ENCODE results near the gene TNS2.

Gene TNS2

DNA sequence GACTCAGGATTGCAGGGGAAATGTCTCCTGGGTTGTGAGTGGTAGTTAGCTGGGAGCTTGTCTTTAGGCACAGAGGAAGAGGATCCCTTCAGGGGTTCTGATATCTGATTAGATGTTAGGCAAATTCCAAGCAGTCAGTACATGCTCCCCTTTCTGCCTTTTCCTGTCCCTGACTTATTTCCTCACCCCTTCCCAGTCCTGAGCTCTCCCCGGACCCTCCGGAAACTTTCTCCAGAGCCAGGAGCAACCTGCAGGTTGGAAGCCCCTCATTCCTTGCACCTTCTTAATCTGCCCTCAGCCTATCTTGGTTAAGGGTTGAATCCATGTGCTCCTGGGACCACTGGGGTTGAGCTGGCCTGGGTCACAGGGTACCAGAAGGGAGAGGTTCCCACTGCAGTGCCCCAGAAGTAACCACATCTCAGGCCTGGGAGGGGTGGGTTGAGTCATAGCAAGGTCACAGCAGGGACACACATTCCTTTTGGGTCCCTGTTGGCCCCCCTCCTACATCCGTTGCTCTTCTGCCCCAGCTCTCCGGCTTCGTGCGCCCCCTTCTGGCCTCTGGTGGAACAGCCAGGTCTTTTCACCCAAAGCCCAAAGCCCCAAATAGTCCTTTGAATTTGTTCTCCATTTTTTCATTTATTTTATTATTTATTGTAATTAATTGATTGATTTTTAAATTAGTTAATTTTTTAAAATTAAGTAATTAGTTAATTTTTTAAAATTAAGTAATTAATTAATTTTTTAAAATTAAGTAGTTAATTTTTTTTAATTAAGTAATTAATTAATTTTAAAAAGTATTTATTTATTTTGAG is 49.4 kb downstream of the TNS2 start:
- peak overlapping the region; percentile 59 for H3K27ac ChIP-seq (ENCODE audit: low read depth, low read length, severe bottlenecking)
- no peaks in the 10 kb centered on the region for H3K36me3 ChIP-seq (ENCODE audit: control insufficient read depth, insufficient read depth, low read length)
- H3K4me1 ChIP-seq (ENCODE audit: control insufficient read depth, insufficient read depth, low read length, poor library complexity, severe bottlenecking), result peaks cover 37% of the 10 kb centered on the region
- H3K9me3 ChIP-seq (ENCODE audit: control insufficient read depth, low read length), result no peaks in the 10 kb centered on the region
- H3K4me3 ChIP-seq (ENCODE audit: extremely low read depth, insufficient read depth, low read length, poor library complexity, severe bottlenecking), result no peak overlapping the region
- 15 to 36% methylated on average over 2 of the region's 6 CpGs for WGBS, 2 experiments (ENCODE audit: insufficient coverage in 2 of 2)

GRCh38 chr12:53100466-53101151 is 50.7 kb downstream of the TNS2 start:
- WGBS, 2 experiments (ENCODE audit: insufficient coverage in 2 of 2), result 81 to 94% methylated on average over 9 to 10 of the region's 13 CpGs
- Histone ChIP-seq H3K36me3 (ENCODE audit: control insufficient read depth, insufficient read depth, low read length) (no peaks in the 10 kb centered on the region), H3K27ac (ENCODE audit: low read depth, low read length, severe bottlenecking) (no peak overlapping the region), H3K9me3 (ENCODE audit: control insufficient read depth, low read length) (no peaks in the 10 kb centered on the region), H3K4me1 (ENCODE audit: control insufficient read depth, insufficient read depth, low read length, poor library complexity, severe bottlenecking) (peaks cover 40% of the 10 kb centered on the region), H3K4me3 (ENCODE audit: extremely low read depth, insufficient read depth, low read length, poor library complexity, severe bottlenecking) (no peak overlapping the region)

GRCh38 chr12:53101266-53101665 is 51.4 kb downstream of the TNS2 start:
- Histone ChIP-seq H3K9me3 (ENCODE audit: control insufficient read depth, low read length) (no peaks in the 10 kb centered on the region), H3K27ac (ENCODE audit: low read depth, low read length, severe bottlenecking) (no peak overlapping the region), H3K4me1 (ENCODE audit: control insufficient read depth, insufficient read depth, low read length, poor library complexity, severe bottlenecking) (peaks cover 35% of the 10 kb centered on the region), H3K4me3 (ENCODE audit: extremely low read depth, insufficient read depth, low read length, poor library complexity, severe bottlenecking) (no peak overlapping the region), H3K36me3 (ENCODE audit: control insufficient read depth, insufficient read depth, low read length) (no peaks in the 10 kb centered on the region)
- whole genome bisulfite sequencing, 2 experiments (ENCODE audit: insufficient coverage in 2 of 2), result 84 to 94% methylated on average over 6 to 7 of the region's 7 CpGs

GRCh38 chr12:53101931-53102781 is 52.3 kb downstream of the TNS2 start:
- Histone ChIP-seq H3K4me1 (ENCODE audit: control insufficient read depth, insufficient read depth, low read length, poor library complexity, severe bottlenecking) (peaks cover 27% of the 10 kb centered on the region), H3K4me3 (ENCODE audit: extremely low read depth, insufficient read depth, low read length, poor library complexity, severe bottlenecking) (no peak overlapping the region), H3K9me3 (ENCODE audit: control insufficient read depth, low read length) (no peaks in the 10 kb centered on the region), H3K27ac (ENCODE audit: low read depth, low read length, severe bottlenecking) (no peak overlapping the region), H3K36me3 (ENCODE audit: control insufficient read depth, insufficient read depth, low read length) (no peaks in the 10 kb centered on the region)
- WGBS, 2 experiments (ENCODE audit: insufficient coverage in 2 of 2), result 88 to 96% methylated on average over 8 to 9 of the region's 12 CpGs

- WGBS, 2 experiments (ENCODE audit: insufficient coverage in 2 of 2), result 86 to 87% methylated on average over 9 to 20 of the region's 23 CpGs
- Histone ChIP-seq H3K9me3 (ENCODE audit: control insufficient read depth, low read length) (no peaks in the 10 kb centered on the region), H3K27ac (ENCODE audit: low read depth, low read length, severe bottlenecking) (peak within 1 kb of the TSS; percentile 66), H3K4me1 (ENCODE audit: control insufficient read depth, insufficient read depth, low read length, poor library complexity, severe bottlenecking) (peaks cover 26% of the 10 kb centered on the region), H3K36me3 (ENCODE audit: control insufficient read depth, insufficient read depth, low read length) (no peaks in the 10 kb centered on the region), H3K4me3 (ENCODE audit: extremely low read depth, insufficient read depth, low read length, poor library complexity, severe bottlenecking) (no peak within 1 kb of the TSS)
These were observed 53.3 kb downstream of the TNS2 start, which contains the start of gene SOAT2 for GRCh38 chr12:53102883-53103807. Gene SOAT2 (plus strand): TSS chr12:53103486. CDS start chr12:53103578, 92 bp downstream.

DNA sequence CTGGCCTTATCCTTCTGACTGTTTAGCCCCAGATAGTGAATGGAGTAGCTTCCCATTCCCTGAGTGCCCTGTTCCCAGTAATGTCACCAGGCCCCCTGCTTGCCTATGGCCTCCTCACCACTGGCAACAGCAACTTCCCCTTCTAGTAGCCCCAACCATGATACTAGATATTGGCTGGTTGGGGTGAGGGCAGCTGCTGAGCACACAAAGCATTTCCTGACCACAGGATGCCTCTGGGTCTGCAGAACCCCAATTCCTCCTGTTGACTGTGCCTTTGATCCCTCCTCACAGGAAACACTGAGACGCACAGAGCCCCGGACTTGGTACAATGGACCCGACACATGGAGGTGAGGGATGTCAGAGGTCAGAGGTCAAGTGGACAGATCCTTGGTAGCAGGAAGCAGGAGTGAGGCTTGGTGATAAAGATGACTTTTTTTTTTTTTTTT is 54.0 kb downstream of the TNS2 start:
- H3K27ac ChIP-seq (ENCODE audit: low read depth, low read length, severe bottlenecking), result peak overlapping the region; percentile 66
- no peaks in the 10 kb centered on the region for H3K36me3 ChIP-seq (ENCODE audit: control insufficient read depth, insufficient read depth, low read length)
- no peaks in the 10 kb centered on the region for H3K9me3 ChIP-seq (ENCODE audit: control insufficient read depth, low read length)
- WGBS, 2 experiments (ENCODE audit: insufficient coverage in 2 of 2), result 66 to 80% methylated on average over 1 to 3 of the region's 3 CpGs
- no peak overlapping the region for H3K4me3 ChIP-seq (ENCODE audit: extremely low read depth, insufficient read depth, low read length, poor library complexity, severe bottlenecking)
- peaks cover 24% of the 10 kb centered on the region for H3K4me1 ChIP-seq (ENCODE audit: control insufficient read depth, insufficient read depth, low read length, poor library complexity, severe bottlenecking)

GRCh38 chr12:53105256-53105655 is 55.4 kb downstream of the TNS2 start:
- Histone ChIP-seq H3K4me3 (ENCODE audit: extremely low read depth, insufficient read depth, low read length, poor library complexity, severe bottlenecking) (no peak overlapping the region), H3K36me3 (ENCODE audit: control insufficient read depth, insufficient read depth, low read length) (no peaks in the 10 kb centered on the region), H3K9me3 (ENCODE audit: control insufficient read depth, low read length) (peaks cover 7% of the 10 kb centered on the region), H3K27ac (ENCODE audit: low read depth, low read length, severe bottlenecking) (no peak overlapping the region), H3K4me1 (ENCODE audit: control insufficient read depth, insufficient read depth, low read length, poor library complexity, severe bottlenecking) (peaks cover 20% of the 10 kb centered on the region)
- 92 to 94% methylated on average over 6 of the region's 8 CpGs for WGBS, 2 experiments (ENCODE audit: insufficient coverage in 2 of 2)

DNA sequence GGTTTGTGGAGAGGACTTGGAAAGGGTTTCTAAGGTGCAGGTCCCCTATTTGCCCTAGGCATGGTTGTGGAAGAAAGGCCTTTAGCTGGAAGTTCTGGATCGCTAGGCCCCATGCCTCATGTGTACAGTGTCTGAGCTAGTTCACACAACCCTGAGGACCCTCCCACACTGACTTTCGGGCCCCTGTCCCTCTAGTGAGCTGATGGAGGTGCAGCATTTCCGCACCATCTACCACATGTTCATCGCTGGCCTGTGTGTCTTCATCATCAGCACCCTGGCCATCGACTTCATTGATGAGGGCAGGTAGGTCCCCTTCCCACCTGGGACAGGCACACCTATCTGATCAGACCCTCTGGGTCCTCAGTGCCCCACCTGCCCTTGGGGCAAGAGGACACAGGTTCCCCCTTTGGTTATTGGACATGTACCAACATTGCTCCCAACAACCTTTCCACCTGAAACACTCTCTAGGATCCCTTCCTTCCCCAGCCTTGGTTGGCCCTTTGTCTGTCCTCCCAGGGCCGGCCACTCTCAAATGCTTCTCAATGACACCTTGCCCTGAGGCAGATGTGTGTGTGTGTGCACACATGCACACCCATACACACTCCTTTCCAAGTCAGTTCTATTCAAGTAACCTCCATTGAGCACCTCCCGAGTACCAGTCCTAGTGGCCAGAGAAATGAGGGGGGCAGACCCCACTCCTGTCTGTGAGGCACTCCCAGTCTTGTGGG is 56.0 kb downstream of the TNS2 start:
- H3K9me3 ChIP-seq (ENCODE audit: control insufficient read depth, low read length), result peaks cover 8% of the 10 kb centered on the region
- WGBS, 2 experiments (ENCODE audit: insufficient coverage in 2 of 2), result 91 to 98% methylated on average over 4 to 5 of the region's 7 CpGs
- H3K36me3 ChIP-seq (ENCODE audit: control insufficient read depth, insufficient read depth, low read length), result no peaks in the 10 kb centered on the region
- H3K4me1 ChIP-seq (ENCODE audit: control insufficient read depth, insufficient read depth, low read length, poor library complexity, severe bottlenecking), result peaks cover 20% of the 10 kb centered on the region
- H3K4me3 ChIP-seq (ENCODE audit: extremely low read depth, insufficient read depth, low read length, poor library complexity, severe bottlenecking), result no peak overlapping the region
- H3K27ac ChIP-seq (ENCODE audit: low read depth, low read length, severe bottlenecking), result no peak overlapping the region

- Histone ChIP-seq H3K4me1 (ENCODE audit: control insufficient read depth, insufficient read depth, low read length, poor library complexity, severe bottlenecking) (peaks cover 20% of the 10 kb centered on the region), H3K27ac (ENCODE audit: low read depth, low read length, severe bottlenecking) (no peak overlapping the region), H3K9me3 (ENCODE audit: control insufficient read depth, low read length) (peaks cover 8% of the 10 kb centered on the region), H3K4me3 (ENCODE audit: extremely low read depth, insufficient read depth, low read length, poor library complexity, severe bottlenecking) (no peak overlapping the region), H3K36me3 (ENCODE audit: control insufficient read depth, insufficient read depth, low read length) (no peaks in the 10 kb centered on the region)
- WGBS, 2 experiments (ENCODE audit: insufficient coverage in 2 of 2), result no CpG with 5 or more reads among the region's 7 CpGs
These were observed 57.3 kb downstream of the TNS2 start for GRCh38 chr12:53107122-53107521.
